NCI-H1436 (cell line): ENCODE data around the gene RNF166.

Experiments used
- DNase-seq: peaks from one replicate; lab custom pipeline; 2025; lab: John Stamatoyannopoulos, UW

RNF166 gene

DNA sequence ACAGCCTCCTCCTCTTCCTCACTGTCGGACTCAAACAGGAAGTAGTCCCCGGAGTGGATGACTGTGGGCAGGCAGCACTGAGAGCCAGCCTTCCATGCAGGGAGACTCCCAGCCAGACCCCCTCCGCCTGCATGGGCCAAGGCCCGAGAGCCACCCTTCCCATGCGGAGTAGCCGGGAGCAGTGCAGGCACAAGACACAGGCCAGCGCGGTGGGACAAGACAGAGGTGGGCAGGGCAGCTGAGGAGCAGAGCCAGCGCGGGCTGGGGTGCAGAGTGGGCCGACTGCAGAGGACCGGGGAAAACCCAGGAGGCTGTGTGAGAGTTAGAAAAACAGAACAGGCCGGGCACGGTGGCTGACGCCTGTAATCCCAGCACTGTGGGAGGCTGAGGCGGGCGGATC, 17.7 kb upstream of the RNF166 start:
- no peak for DNase-seq

DNA sequence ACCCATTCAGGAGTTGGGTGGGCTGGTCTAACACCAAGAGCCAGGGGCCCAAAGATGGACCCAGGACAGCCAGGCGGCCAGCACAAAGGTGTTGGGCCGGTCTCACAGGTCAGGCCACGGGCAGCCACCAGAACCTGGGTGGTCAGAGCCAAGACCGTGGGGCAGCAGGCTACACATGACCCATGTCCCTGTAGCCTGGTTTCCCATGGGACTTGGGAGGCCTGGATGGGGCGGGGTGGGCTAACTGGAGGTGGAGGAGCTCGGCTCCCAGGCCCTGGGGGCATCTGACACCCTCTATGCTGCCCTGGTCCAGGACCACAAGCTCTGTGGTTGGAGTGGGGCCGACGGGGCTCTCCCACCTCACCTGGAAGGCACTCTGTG, 17.3 kb upstream of the RNF166 start:
- no peak for DNase-seq

DNA sequence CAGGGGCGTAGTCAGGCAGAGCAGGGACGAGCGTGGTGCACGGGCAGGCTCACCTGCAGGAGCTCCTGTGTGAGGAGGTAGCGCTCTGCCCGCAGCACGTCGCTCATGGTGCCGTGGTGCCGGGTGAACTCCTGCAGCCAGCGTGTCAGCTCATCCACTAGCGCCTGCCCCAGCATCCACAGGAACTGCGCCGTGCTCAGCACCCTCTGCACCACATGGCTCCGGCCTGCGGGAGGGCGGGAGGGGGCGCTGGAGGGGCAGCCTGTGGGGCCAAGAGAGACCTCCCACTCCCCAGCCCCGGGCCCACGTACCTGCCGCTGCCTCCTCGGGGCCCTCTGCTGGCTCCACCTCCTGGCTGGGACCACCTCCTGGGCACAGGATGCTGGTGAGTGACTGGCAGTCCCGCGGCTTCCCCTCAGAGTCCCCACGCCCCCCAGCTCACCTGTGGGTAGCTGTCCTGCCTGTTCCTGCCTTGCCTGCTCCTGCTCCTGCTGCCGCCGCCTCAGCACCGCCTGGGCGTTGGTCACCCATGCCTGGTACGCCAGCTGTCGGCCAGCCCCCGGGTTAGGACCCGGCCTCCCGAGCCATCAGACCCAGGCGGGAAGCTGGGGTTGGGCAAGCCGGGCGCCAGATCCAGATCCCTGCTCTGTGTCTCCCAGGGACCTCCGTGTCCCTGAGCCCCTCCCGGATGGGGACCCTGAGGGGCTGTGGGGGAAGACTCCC, 16.7 kb upstream of the RNF166 start:
- DNase-seq: no peak

DNA sequence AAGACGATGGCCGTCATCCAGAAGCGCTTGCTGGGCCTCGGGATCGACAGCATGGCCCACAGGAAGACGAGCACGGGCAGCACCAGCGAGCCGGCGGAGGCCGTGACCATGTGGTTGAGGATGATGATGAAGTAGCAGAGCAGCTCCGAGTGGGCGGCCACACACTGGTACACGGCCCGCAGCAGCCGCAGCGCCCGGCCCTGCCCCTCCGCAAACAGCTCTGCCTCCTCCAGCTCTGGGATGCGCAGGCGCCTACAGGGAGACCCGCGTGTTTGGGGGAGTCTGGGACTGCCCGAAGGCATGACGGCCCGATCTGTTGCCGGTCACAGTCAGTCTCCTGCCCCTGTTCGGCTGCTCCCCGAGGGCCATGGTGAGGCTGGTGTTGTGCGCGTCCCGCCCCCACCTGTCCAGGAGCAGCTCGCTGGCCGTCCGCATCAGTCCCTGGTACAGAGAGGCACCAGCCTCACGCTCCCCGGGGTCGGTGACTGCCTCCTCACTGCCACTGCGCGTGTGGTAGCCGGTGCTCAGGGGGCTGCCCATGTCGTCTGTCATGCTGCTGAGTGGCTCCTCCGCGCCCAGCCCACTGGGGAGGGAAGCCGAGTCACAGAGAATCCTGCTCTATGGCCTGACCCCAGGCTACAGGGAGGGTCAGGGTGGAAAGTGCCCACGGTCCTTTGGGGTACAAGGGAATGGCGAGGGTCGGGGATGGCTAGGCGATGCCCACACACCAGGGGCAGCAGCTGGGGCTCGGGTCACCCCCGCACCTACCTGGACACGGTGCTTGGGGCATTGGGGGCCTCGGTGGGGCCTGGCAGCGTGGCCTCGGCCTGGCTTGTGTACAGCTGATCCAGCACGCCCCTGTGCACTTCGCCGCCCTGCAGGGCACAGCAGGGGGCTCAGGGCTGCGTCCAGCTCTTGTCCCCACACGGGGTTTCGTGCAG, 15.9 kb upstream of the RNF166 start:
- DNase-seq: no peak

GRCh38 chr16:88721236-88721635, 15.0 kb upstream of the RNF166 start:
- no peak for DNase-seq

- no peak for DNase-seq
These were observed 14.3 kb upstream of the RNF166 start for GRCh38 chr16:88720396-88720970.

- no peak for DNase-seq
These were observed 13.7 kb upstream of the RNF166 start for GRCh38 chr16:88719933-88720296.

DNA sequence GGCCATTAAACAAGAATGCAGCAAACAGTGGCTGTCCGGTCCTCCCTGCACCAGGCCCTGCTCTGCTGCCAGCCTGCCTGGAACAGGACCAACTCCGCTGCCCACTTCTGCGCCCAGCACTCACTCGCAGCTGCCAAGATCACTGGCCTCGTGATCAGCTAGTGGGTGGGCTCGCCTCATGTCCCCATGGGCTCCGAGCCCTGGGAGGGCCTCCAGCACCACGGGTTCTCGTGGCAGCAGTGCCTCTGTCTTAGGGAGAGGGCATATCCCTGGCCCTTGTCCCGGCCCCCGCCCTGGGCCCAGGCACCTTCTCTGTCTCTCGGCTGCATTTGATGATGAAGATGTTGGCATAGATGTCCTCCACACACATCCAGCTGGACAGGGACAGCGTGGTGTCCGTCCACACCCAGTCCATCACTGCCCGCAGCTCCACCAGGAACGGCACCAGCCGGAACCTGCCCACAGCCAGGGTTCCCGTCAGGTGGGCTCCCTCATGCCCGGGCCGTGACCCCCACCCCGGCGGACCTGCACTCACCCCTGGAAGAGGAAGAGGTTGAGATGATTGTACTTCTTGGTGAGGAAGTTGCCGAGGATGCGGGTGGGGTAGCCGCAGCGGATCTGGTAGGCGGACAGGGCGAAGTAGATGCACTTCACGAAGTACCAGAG, 13.2 kb upstream of the RNF166 start:
- no peak for DNase-seq

DNA sequence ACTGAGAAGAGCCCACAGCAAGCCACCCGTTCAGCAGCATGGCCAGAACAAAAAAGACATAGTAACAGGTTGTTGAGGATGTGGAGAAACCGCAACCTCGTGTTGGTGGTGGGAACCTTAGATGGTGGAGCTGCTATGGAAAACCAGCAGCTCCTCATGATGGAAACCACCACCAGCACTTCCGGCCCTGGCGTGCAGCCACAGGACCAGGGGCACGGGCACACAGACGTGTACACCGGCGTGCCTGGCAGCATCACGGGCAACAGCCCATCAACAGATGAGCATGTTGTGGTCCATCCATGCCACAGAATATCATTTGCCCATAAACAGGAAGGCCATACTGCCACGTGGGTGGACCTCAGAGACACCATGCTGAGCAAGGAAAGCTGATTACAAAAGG, 12.0 kb upstream of the RNF166 start:
- no peak for DNase-seq

DNA sequence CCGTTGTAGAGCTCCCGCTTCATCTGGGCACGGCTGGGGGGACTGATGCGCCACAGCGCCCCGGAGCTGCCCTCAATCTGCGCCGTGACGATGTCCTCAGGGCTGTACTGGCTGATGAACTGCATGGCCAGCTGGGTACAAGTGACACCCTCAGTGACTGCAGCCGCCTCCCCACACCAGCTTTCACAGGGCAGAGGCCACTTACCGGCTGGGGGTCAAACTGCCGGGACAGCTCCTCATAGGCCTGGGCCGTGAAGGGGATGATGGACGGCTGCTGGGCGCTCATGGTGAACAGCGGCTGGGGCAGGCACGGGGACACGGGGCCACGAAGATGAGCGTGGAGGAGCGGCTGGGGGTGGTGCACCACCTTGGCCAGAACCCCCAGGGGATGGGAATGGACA, 10.4 kb upstream of the RNF166 start:
- DNase-seq: no peak

- DNase-seq: no peak
These were observed 10.0 kb upstream of the RNF166 start for GRCh38 chr16:88716201-88716600.

DNA sequence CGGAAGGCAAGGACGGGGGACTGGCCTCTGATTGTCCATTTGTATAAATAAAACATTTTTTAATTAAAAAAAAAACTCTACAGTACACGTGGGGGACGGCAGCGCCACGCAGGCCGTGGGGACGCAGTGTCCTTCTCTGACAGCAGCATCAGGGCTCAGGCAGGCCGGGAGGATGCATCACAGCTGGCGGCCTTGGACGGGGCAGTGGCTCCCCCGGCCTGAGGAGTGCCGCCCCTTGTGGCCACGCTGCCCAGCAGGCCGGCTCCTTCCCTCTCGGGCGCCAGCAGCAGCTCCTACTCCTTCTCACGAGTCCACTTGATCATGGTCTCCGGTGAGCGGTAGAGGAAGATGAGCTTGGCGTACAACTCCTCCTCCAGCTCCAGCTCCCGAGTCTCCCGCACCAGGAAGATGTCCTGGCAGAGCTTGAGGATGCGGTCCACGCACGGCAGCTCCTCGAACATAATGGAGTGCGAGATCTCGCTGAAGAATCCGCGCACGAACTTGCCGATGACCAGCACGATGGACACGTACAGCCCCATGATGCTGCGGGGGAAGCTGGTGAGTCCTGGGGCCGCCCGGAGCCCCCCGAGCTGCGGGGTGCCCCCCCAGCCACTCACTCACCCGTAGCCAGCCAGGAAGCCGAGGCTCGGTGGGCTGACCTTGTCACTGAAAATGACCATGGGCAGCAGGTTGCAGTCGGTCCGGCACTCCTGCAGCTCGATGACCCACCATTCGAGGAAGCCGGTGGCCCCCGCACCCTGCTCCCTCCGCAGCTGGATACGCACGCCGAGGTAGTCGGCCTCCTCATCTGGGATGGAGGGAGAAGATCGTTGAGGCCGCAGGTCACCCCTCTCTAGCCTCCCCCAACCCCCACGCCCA, 9.3 kb upstream of the RNF166 start:
- no peak for DNase-seq

DNA sequence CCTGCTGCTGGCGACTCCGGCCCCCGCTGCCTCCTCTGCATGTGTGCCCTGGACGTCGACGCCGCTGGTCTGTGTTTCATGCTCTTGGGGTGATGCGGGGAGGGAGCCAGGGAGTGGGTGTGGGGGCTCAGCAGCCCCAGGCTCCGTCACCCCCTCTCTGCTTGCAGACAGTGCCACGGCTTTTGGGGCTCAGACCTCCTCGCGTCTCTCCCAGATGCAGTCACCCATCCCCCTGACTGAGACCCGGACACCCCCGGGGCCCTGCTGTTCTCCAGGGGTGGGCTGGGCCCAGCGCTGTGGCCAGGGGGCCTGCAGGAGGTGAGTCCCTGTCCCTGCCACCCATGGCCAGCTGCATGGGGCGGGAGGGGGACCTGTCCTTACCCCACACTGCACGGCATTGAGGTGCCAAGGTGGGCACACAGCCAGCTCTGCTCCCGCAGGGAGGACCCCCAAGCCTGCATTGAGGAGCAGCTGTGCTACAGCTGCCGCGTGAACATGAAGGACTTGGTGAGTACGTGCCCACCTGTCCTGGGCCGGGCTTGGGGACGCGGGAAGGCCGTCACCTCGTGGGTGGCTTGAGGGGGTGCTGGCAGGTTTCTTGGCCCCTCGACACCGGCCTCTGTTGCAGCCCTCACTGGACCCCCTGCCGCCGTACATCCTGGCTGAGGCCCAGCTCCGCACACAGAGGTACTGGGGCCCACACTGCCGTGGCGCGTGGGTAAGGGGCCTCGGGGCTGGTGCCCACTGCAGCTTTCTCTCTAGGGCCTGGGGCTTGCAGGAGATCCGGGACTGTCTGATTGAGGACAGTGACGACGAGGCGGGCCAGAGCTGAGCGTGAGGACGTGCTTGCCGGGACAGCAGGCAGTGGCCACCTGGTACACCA, 8.5 kb upstream of the RNF166 start:
- no peak for DNase-seq

DNA sequence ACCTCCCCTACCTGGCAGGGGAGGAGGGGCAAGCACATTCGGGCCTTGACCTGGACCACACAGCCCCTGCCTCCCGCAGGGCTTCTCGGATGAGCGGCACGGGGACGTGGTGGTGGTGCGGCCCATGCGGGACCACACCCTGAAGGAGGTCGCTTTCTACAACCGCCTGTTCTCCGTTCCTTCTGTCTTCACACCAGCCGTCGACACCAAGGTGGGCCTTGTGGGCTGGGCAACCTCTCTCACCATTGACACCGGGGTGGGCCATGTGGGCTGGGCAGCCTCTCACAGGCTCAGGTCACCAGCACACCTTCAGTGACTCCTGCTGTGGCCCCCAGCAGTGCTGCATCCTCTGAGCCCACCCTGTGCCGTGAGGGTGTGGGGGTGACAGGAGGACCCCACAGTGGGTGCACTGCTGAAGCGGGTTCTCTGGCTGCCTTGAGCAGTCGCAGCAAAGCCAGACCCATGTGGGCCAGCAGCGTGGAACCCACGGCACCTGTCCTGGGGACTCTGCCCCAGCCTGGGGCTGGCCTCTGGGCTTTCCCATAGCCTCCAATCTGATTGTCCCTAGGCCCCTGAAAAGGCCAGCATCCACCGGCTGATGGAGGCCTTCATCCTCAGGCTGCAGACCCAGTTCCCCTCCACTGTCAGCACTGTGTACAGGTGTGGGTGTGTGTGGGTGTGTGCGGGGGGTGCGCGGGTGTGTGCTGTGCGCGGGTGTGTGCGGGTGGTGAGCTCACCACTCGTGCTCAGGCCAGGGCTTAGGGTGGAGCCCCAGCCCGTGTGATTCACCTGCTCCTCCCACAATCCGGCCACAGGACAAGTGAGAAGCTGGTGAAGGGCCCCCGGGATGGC, 7.6 kb upstream of the RNF166 start:
- DNase-seq: no peak

DNA sequence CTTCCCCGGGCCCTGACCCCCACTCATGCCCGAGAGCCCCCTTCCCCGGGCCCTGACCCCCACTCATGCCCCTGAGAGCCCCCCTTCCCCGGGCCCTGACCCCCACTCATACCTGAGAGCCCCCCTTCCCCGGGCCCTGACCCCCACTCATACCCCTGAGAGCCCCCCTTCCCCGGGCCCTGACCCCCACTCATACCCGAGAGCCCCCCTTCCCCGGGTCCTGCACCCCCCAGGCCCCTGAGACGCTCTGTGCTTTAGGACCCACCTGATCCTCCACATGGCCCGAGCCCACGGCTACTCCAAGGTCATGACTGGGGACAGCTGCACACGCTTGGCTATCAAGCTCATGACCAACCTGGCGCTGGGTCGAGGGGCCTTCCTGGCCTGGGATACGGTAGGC, 6.8 kb upstream of the RNF166 start:
- no peak for DNase-seq

- DNase-seq: no peak
These were observed 6.3 kb upstream of the RNF166 start for GRCh38 chr16:88712362-88712979.

- DNase-seq: no peak
These were observed 5.6 kb upstream of the RNF166 start for GRCh38 chr16:88711750-88712340.

DNA sequence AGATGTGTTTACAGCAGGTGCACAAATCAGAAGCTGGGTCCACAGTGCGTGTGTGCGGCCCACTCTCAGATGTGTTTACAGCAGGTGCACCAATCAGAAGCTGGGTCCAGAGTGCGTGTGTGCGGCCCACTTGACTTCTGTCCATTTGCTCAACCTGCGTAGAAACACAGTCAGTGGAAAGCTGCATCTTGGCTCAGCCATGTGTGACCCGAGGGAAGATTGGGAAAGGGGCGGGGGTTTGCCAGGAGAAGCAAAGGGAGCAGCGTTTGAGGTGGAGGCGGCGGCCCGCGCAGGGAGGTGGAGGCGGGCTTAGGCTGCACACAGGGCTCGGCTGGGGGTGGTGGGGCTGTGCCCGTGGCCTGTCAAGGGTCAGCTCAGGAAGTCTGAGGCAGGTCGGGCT, 4.3 kb upstream of the RNF166 start:
- DNase-seq: no peak
